HepG2 (cell line): ENCODE results near the gene CRISPLD2. TPM values are rescaled to one million over a fixed set of nuclear protein-coding genes. Genes with fewer than 3 reads are reported as not detected.
A peak's percentile ranks its signal among the peaks of the same experiment; 100 is the strongest.

Experiments used
- AHDC1 ChIP-seq: sonication (generic); formaldehyde crosslinking; IDR thresholded peaks from 2 replicates; pipeline ENCODE4 v1.5.1; 2020; ENCODE audit warnings: mild to moderate bottlenecking, missing genetic modification reagents, borderline replicate concordance
- CCAR2 ChIP-seq: fragments of 200-400 bp; formaldehyde crosslinking; optimal IDR thresholded peaks from 2 replicates; pipeline ENCODE3; 2018; ENCODE audit warnings: low read depth, mild to moderate bottlenecking, low read length, moderate library complexity
- GABPB1 ChIP-seq: IDR thresholded peaks from 2 replicates; pipeline ENCODE4 v1.6.1; 2016; ENCODE audit warnings: mild to moderate bottlenecking, missing genetic modification reagents, moderate library complexity, missing compliant biosample characterization
- HNF1A ChIP-seq, 2 experiments: sonication (generic) in 1 of 2; formaldehyde crosslinking in 1 of 2; IDR thresholded peaks; 2 replicates each; pipeline versions ENCODE4 v1.4.0 to v1.6.1; 2016 to 2020; ENCODE audit warnings: borderline replicate concordance in 1 of 2, low read depth in 1 of 2, mild to moderate bottlenecking in 1 of 2, missing genetic modification reagents in 1 of 2
- HOXA9 ChIP-seq: sonication (generic); formaldehyde crosslinking; IDR thresholded peaks from 2 replicates; pipeline ENCODE4 v1.8.1; 2022; ENCODE audit warnings: missing genetic modification reagents, mild to moderate bottlenecking, moderate library complexity, borderline replicate concordance
- ISL2 ChIP-seq: sonication (generic); formaldehyde crosslinking; IDR thresholded peaks from 2 replicates; pipeline ENCODE4 v1.5.0; 2020; ENCODE audit warnings: missing genetic modification reagents
- MED1 ChIP-seq: sonication (generic); formaldehyde crosslinking; IDR thresholded peaks from 2 replicates; pipeline ENCODE4 v1.4.0; 2020; ENCODE audit warnings: missing genetic modification reagents
- PTBP1 ChIP-seq: fragments of 200-400 bp; formaldehyde crosslinking; IDR thresholded peaks from 2 replicates; pipeline ENCODE4 v1.6.1; 2018; ENCODE audit warnings: low read length, low read depth; ENCODE audit not compliant: poor library complexity, severe bottlenecking
- SP4 ChIP-seq: sonication (generic); formaldehyde crosslinking; IDR thresholded peaks from 2 replicates; pipeline ENCODE4 v1.8.1; 2023; ENCODE audit warnings: mild to moderate bottlenecking, missing genetic modification reagents
- TIGD3 ChIP-seq: sonication (generic); formaldehyde crosslinking; IDR thresholded peaks from 2 replicates; pipeline ENCODE4 v1.5.1; 2020; ENCODE audit warnings: mild to moderate bottlenecking, missing genetic modification reagents, borderline replicate concordance
- ZFY ChIP-seq: sonication (generic); formaldehyde crosslinking; IDR thresholded peaks from 2 replicates; pipeline ENCODE4 v1.4.0; 2020; ENCODE audit warnings: missing genetic modification reagents
- ZGPAT ChIP-seq: IDR thresholded peaks from 2 replicates; pipeline ENCODE4 v1.6.1; 2016; ENCODE audit warnings: mild to moderate bottlenecking
- ZNF441 ChIP-seq: sonication (generic); formaldehyde crosslinking; IDR thresholded peaks from 2 replicates; pipeline ENCODE4 v1.7.0; 2021; ENCODE audit warnings: missing genetic modification reagents, borderline replicate concordance
- ZNF552 ChIP-seq: sonication (generic); formaldehyde crosslinking; IDR thresholded peaks from 2 replicates; pipeline ENCODE4 v1.9.0; 2022; ENCODE audit warnings: missing genetic modification reagents, mild to moderate bottlenecking, borderline replicate concordance
- ZSCAN29 ChIP-seq: sonication (generic); formaldehyde crosslinking; conservative IDR thresholded peaks from 2 replicates; pipeline ENCODE4 v1.4.0; 2020; ENCODE audit warnings: mild to moderate bottlenecking, missing genetic modification reagents
- polyA plus RNA-seq, 8 experiments: library from polyadenylated mRNA; depleted of rRNA in 3 of 8; stranded (reverse) in 7 of 8; unstranded in 1 of 8; fragments of >200 nt; fragmentation: Illumina TruSeq in 4 of 8; extraction: Trizol in 4 of 8; gene quantifications; 2 replicates each; pipeline versions ENCODE4 v1.2.1 to v1.2.3, GENCODE V29; 2011 to 2016; ENCODE audit warnings: low read depth in 4 of 8, missing spikeins in 1 of 8, mixed read lengths in 1 of 8; ENCODE audit not compliant: insufficient read depth in 1 of 8
- total RNA-seq, 5 experiments: library from RNA; depleted of rRNA; stranded (reverse); fragments of >200 nt; fragmentation: Illumina TruSeq; extraction: Trizol; gene quantifications; 2 replicates each; pipeline ENCODE4 v1.2.3, GENCODE V29; 2016; ENCODE audit warnings: low read depth in 1 of 5

CRISPLD2 gene
- total and polyA plus RNA-seq, 2 of the 13 experiments (the other 11 are each of a cell fraction or from before 2014, with no cell fraction given), result 0.04 to 0.31 TPM

GRCh38 chr16:84947996-84948850 is 128.4 kb downstream of the CRISPLD2 start (continued):
- TF ChIP-seq AHDC1 (CRISPR knock-in tag), result peak; percentile 40; the same call in 1 of the 2 replicates
- TF ChIP-seq HOXA9, result no peak
- no peak for TF ChIP-seq ZSCAN29
- no peak for TF ChIP-seq SP4 (CRISPR knock-in tag)
- TF ChIP-seq CCAR2, result no peak
- TF ChIP-seq ZNF441 (CRISPR knock-in tag), result no peak; the same call in 1 of the 2 replicates
- TF ChIP-seq HNF1A (IDR thresholded peaks at IDR 0.05; ENCODE audit: low read depth), result no peak
- no peak; the same call in 1 of the 2 replicates for TF ChIP-seq HNF1A (CRISPR knock-in tag; IDR thresholded peaks at IDR 0.05; ENCODE audit: borderline replicate concordance)
- TF ChIP-seq GABPB1 (CRISPR knock-in tag), result peak; percentile 80
- peak; percentile 35; the same call in 1 of the 2 replicates for TF ChIP-seq ZGPAT (CRISPR knock-in tag)
- peak; percentile 74 for TF ChIP-seq ZFY (CRISPR knock-in tag)
- TF ChIP-seq PTBP1, result peak; percentile 49
- no peak for TF ChIP-seq ISL2
- TF ChIP-seq ZNF552 (CRISPR knock-in tag), result no peak
- TF ChIP-seq TIGD3 (CRISPR knock-in tag), result no peak
- TF ChIP-seq MED1 (CRISPR knock-in tag), result peak; percentile 83
